Measurements from ENCODE around the gene CCSER1.

The CCSER1 gene

DNA sequence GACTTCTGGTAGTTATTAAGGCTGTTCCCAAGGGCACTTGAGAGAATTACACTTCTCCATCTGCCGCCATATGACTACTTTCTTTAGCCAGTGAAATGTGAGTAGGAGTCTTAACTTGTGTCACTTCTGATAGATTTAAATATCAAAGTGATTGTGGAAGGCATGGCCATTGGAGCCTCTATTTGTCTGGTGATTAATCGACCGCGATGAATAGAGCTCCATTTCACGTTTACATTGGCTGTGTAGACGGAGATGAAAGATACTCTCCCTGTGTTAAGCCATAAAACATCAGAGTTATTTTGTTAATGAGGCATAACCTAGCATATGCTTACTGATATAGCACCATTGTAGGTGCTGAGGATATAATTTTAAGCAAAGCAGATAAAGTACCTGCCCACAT, 852.4 kb downstream of the CCSER1 start:
- DNase-seq: no peak

DNA sequence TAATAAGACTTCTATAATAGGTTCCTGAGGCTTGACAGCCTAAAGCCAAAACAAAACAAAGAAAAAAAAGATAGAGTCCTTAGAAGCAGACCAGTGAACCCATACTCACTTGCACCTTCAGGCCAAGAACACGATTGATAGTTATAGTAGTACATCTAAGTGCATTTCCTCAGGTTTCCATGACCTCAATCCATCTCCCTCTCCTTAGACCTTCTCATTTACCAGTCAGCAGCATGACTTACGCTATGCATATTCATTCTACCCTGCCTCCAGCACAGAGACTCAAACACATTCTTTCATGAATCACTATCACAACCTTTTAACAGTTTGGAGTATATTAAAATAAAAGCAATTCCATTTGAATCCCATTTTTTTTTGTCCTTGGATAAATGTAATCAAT, 855.6 kb downstream of the CCSER1 start:
- no peak for DNase-seq

DNA sequence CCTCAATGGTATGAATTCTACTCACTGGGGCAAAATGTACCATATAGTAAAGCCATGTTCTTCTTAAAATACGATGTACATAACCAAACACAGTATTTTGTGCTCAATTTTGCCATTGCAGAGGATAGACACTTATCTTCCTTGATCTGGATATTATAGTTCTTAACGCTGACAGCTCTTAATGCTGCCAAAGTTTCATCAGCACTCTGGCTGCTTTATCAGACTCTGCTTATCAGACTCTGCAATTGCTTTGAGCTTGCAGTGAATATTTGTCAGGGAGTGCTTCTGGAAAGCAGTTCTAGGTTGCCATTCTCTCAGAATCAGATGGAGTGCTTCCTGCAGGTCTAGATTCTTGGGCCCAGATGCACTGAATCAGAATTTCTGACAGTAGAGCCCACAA, 863.1 kb downstream of the CCSER1 start:
- no peak for DNase-seq

DNA sequence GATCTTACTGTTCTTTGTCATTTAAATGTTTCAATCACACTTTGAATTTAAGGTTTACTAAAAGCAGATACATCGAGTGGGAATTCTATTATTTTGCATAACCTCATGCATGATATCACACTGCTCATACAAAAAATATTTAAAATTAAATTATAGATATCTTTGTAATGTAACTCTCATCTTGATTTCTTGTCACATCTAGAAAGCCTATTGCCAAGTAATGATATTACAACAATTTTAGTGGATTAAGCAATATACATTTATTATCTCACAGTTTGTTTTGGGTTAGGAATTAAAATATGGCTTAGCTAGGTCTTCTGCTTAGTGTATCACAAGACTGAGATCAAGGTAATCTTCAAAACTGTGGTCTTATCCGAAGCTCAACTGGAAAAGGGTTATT, 865.0 kb downstream of the CCSER1 start:
- no peak for DNase-seq

DNA sequence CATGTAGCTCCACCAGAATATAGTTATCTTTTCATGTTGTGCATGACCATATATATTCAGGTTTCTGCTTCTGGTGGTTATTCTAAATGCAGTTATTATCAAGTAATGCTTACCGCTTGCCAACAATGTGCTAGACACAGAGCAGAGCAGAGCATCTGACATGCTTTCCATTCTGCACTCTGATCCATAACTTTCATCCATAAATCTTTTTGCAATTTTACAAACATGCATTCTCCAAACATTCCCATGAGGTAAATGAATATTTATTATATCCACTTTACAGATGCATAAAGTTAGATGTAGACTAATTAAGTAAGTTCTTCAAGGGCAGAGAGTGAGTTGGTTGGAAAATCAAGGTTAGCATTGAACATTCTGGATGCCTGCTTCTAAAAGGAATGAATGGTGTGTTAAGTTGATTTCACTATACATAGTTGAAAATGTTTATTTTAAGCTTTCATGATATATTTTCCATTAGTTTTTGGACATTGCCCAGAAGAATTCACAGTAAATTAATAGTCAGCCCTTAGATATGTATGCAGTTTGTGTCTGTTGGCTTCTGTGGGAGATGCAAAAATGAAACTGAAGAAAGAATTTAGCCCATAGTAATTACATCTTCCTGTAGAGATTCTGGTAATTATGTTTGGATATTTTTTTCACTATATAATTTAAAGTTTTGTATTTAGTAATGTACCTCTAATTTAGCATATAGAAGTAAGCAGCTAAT, 867.8 kb downstream of the CCSER1 start:
- DNase-seq: no peak

DNA sequence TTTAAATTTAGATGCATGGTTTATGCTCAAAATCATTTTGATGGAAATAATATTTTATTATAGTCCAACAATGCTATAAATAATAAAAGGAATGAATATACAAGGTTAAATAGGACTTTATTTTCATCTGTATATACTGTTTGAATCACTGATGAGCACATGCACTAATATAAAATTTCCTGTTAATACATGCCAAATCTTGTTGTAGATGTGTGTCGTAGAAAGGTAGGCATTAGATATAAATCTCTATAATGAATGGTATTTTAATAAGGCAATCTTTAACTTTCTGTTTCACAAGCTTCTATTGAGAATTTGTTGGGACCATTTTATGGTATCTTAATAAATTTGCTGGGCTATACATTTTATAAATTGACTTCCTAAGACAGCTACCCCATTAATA, 868.8 kb downstream of the CCSER1 start:
- no peak for DNase-seq

DNA sequence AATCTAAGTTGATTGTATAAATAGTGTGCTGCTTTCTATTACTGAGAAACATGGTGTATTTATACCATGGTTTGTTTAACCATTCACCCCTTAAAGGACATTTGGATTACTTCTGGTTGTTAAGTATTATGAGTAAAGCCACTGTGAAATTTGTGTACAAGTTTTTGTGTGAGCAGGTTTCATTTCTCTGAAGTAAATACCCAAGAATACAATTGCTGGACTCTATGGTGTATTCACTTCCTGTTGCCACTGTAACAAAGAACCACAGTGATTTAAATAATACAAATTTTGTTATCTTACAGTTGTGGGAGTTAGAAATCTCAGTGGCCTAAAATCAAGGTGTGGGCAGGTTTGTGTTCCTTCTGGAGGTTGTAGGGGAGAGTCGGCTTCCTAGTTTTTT, 869.6 kb downstream of the CCSER1 start:
- DNase-seq: no peak

DNA sequence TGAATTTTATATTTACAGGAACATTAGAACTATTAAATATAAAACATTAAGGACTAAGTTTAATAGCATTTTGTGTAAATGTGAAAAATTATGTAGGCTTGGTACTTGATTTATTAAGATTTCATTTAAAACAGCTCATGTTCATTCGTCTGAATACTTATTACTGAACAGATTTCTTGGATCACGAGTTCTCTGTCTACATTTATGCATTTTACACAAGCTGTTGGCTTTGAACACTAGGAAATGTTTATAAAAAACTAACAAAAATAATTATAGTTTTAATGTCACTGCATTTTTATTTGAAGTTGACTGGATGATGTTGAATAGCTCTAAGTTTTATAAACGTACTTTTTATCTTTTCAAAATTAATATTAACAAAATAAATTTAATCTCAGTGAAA, 888.7 kb downstream of the CCSER1 start:
- no peak for DNase-seq

DNA sequence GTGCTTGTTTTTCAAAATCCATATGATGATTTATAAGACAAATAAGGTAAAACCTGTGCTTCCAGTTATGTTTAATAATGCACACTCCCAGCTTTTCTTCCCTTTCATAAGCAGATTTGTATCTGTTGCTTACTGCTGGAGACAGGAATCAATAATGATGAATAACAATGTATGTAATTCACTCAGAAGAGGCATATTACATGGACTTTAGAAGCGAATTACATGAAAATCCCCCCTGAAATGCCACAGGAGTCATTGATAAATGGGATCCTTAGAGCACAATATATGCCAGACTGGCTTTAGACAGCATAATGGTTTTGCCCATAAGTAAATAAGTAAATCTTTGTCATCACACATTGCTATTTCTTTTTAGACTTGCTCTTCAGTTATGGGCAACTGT, 892.3 kb downstream of the CCSER1 start:
- no peak for DNase-seq

DNA sequence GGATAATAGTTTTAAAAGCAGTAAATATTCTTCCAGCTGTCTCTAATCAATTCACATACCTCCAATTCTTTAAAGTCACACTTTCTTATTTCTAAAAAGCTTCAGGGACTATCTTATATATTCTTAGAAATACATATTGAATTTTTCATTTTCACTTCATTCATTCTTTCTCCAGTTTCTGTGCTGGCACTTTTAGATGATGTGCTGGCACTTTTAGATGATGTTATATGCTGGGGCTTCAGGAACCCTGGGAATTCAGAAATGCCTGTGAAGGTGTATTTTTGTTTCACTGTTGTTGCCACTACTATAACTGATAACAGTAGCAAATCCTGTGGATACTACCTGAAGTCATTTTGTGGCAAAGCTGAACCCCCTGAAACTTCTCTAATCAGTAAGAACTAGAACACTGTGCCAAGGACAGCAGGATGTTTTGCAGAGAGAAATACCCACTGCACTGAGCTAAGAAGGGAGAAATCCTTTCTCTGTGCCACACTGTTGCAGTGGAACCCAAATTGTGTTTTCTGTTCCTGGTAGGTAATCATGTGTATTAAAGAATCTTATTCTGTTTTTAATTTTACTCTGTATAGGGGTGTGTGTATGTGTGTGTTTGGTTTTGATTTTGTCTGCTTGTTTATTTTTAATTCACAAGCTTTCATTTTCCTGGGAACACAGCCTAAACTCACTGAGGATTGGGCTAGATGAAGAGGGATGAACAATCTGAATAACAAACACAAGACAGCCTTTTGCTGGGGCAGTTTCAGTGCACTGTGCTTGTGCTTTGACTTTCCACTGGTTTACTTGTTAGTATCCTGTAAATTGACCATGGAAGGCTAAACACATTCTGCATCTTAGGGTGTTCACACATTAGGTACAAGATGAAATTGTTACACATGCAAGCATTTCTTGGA, 898.3 kb downstream of the CCSER1 start:
- no peak for DNase-seq

DNA sequence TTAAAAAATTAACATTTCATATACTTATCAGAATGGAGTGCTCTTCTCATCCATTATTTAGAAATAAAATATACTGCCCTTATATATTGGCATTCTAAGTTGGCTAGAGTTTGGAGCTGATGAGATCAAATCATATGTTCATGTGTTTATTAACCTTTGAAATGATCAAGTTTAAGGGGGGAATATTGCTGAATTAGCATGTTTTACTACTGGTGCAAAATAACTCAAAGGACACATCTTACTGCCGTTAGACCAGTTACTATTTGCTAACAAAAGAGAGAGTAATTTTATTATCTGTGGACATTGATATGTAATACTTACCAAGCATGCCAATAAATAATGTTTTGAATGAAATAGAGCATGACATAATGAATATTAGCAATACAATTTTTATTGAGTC, 901.0 kb downstream of the CCSER1 start:
- no peak for DNase-seq

DNA sequence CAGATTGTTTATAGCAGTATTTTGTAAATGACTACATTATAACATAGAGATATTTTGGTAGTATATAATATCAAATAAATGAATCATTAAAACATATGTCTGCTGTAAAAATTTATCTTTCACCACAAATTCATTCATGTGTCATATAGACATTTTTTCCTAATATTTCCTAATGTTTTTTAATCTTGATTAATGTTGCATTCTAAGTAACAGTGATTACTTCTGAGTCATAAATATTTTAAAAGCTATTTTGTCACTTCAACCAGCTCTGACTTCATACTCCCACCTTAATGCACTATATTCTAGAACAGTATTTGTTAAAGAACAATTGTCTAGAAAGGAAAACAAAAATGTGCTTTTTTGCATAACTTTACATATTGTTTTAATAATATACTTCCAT, 904.6 kb downstream of the CCSER1 start:
- no peak for DNase-seq

DNA sequence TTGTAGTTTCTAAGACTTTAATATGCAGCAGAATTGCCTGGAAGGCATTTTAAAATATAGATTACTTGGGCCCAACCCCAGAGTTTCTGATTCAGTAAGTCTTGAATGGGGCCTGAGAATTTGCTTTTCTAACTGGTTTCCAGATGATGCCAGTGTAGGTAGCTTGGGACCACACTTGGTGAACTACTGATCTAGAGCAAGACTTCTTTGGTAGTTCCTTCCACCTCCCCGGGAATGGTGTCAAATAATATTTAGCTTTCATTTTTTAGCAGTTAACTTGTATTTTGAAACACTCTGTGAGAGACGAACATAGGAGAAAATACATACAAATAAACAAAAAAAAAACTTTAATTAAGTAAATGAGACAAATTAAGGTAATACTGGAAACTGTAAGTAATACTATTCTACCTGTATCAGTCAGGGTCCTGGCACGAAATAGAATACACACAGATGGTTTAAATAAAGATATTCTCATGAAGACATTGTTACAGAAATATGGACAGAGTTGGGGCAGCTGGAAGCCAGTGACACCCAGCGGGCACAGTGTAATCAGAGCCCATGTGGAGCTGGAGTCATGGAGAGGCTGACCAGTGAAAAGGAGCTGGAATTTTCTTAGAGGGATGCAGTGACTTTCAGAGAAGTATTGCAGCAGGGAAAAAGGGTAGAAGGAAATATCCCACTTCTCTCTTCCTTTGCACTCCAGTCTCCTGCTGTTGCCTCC, 905.7 kb downstream of the CCSER1 start:
- DNase-seq: no peak

DNA sequence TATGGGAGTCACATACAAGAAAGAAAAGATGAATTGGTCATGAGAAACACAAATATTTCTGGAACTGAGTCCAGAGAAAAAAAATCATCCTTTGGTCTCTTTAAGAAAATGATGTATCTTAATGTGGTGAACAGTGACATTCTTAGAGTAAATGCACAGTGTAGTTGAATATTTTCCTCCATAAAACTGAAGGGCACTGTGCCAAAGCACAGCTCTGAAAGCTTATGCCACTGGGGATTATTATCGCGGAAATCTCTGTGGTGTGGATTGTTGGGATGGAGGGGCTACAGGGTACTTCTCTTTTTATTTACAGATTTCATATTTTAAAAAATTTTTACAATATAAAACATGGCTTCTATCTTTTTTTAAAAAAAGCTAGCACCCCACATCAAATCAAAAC, 908.1 kb downstream of the CCSER1 start:
- DNase-seq: no peak

DNA sequence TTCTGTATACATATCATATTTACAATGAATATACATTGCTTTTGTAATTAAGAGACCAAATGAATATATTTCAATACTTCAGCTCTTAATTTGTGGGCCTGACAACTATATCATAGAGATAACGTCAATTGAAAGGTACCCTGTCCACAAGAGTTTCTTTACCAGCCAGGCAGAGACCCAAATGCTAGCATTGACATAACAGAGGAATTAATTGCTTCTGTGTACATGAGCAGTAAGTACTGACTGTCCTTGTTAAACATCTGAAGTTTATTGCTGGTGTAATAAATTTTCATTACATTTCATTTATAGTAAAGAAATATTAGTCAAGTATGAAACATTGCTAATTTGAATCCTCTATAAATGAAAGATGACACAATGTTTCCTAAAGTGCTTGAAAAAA, 910.8 kb downstream of the CCSER1 start:
- no peak for DNase-seq

DNA sequence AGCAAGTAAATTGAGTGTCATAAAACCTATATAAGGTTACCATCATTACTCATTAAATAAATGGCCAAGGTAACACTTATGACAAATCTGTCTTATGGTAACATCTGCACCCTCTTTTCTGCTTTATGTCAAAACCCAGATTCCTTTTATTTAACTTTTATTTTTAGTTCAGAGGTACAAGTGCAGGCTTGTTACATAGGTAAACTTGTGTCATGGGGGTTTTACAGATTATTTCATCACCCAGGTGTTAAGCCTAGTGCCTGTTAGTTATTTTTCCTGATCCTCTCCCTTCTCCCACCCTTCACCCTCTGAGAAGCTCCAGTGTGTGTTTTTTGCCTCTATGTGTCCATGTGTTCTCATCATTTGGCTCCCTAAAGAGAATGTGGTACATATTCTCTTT, 930.7 kb downstream of the CCSER1 start:
- DNase-seq: no peak

DNA sequence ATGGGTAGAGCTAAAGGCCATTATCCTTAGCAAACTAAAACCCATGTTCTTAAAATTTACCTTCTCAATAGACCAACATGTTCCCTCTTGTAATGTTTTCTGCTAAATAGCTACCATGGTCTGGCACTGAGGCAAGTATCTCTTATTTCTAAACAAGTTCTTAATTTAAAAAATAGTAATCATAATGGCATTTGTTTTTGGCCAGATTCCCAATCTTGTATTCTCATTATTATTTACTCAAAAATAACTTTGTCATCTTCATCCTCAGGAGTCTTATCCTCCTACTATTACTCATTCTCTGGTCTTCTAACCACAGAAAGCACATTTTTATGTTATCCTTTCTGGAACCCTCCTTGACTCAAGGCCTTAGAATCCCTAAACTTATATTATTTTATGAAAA, 931.2 kb downstream of the CCSER1 start:
- DNase-seq: no peak

DNA sequence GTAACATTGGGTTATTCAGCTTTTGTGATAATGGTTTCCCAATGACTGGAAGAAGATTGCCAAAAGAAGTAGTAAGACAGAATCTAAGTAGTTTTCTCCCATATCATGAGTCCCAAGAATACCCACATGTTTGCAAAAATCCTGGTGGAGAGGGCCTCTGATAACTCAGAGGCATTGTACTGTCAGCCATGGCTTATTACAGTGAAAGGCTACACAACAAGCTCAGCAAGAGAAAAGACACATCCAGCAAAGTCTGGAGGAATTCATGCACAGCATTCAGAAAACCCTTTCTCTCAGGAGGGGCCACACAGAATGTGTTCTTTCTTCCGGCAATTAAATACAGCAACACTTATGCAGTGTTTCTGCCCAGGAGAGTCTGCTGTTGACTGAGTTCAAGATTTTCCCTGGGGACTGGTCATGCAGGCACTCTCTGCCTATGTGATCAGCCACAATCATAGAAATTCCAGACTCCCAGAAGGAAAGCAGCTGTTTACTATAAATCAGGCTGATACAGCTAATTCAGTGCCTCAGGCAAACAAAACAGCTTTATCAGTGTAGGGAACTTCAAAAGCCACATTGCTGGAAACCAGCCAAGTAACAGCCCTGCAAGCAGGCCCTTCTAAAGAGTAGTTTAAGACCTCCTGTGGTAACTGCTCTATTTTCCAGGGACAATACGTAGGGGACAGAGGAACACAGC, 937.1 kb downstream of the CCSER1 start:
- DNase-seq: no peak

DNA sequence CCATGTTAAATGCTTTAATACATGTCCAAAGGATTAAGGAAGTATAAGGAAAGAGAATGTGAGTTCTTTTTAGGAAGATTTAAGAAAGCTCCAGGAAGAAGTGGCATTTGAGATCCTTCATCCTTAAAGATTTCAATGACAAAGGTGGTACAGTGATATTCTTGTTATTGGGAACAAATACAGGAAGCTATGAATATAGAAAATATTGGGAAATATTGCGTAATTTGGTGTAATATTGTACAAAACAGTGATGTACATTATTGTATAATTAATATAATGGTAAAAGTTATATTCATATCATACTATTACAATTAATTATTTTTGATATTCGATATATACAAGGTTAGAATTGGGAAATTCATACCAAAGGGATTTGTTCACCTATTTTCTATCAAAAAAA, 937.9 kb downstream of the CCSER1 start:
- no peak for DNase-seq

DNA sequence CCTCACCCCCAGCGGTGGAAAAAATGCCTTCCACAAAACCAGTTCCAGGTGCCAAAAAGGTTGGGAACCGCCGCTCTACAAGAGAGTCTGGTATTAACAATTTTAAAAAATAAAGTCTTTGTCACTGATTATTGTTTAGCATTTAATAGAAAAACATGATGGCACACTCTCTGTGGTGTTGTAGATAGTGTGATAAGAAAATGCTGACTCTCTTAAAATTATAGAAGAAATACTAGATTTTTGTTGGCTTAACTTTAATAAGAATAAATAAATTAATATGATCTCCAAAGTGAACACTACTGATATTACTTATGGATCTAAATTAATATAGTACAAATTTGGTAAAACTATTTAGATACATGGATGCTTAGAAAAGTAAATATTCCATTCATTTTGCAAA, 943.5 kb downstream of the CCSER1 start:
- DNase-seq: no peak

DNA sequence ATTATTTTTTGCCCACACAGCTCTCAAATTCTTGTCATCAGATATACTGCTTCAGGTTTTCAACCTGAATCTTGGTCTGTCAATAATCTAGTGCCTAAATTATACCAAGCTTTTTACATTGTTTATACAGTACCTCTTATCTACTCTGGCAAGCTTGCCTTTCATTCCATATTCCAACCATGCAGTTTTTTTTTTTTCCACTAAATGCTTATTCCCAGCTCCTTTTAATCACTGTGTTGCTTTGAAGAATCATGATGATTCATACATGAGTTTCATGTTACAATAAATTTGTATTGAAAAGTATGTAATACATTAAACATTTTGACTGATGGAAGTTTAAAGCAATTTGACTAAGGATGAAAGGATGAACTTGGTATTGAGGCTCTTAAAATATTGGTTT, 949.0 kb downstream of the CCSER1 start:
- DNase-seq: no peak

DNA sequence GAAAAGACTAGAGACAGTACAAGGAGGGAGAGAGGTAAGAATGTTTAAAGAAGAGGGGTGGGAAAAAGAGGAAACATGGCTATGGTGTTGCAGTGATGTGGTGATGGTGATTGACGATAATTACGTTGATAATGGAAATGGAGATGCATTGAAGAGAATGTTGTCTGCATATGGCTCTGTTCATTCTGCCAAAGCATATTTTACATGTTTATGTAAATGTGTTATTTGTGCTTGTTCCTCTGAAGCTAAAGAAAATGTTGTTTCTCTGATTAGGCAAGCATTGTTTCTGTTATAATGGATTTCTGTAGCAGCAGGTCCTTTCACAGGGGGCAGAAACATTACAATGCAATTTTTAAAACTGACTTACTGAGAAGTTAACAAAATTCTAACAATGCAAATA, 958.8 kb downstream of the CCSER1 start:
- DNase-seq: no peak

DNA sequence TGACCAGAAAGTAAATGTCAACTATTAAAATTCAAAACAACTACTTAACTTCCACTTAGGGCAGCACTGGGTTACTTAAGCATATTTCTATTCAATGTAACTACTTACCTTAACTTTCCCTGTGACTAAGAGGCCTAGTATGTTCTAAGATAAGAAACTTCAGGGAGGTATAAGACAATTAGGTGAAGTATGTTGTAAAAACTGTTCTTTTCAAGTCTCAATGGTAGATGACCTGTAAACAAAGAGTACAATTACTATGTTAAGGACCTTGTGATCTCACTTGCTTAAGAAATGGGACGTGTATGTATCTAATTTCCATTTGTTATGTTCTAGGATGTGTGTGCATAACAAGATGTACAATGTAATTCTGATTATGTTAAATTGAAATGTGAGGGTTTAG, 960.5 kb downstream of the CCSER1 start:
- no peak for DNase-seq
